Central memory CD8-positive, alpha-beta T cell (primary cell): Measurements from ENCODE around the gene ADARB2.

Experiments used
- ATAC-seq: fragments of 150-1000 bp; cut with Tn5 transposase; replicated peaks from 2 replicates; pipeline ENCODE4 v1.10.0; 2022; ENCODE audit warnings: mild to moderate bottlenecking, moderate FRiP score, moderate number of reproducible peaks; ENCODE audit not compliant: poor library complexity, severe bottlenecking; ENCODE audit errors: extremely low read depth
- DNase-seq, 2 donors: peaks; one replicate each; pipeline ENCODE4 v3.0.0; 2021; ENCODE audit warnings: low spot score in 2 of 2
- H3K27ac Mint-ChIP-seq: one replicate; pipeline ENCODE4 v1.8.0; 2022; ENCODE audit warnings: low read depth, mild to moderate bottlenecking, moderate library complexity, mixed read lengths
- H3K27me3 Mint-ChIP-seq: one replicate; pipeline ENCODE4 v1.8.0; 2022; ENCODE audit warnings: mixed read lengths
- H3K36me3 Mint-ChIP-seq: one replicate; pipeline ENCODE4 v1.8.0; 2022; ENCODE audit warnings: mild to moderate bottlenecking, moderate library complexity, mixed read lengths; ENCODE audit not compliant: insufficient read depth
- H3K4me1 Mint-ChIP-seq: one replicate; pipeline ENCODE4 v1.8.0; 2022; ENCODE audit warnings: mixed read lengths
- H3K4me3 Mint-ChIP-seq: one replicate; pipeline ENCODE4 v1.8.0; 2022; ENCODE audit warnings: mild to moderate bottlenecking, moderate library complexity, mixed read lengths
- H3K9me3 Mint-ChIP-seq: one replicate; pipeline ENCODE4 v1.8.0; 2022; ENCODE audit warnings: mixed read lengths

The ADARB2 gene

DNA sequence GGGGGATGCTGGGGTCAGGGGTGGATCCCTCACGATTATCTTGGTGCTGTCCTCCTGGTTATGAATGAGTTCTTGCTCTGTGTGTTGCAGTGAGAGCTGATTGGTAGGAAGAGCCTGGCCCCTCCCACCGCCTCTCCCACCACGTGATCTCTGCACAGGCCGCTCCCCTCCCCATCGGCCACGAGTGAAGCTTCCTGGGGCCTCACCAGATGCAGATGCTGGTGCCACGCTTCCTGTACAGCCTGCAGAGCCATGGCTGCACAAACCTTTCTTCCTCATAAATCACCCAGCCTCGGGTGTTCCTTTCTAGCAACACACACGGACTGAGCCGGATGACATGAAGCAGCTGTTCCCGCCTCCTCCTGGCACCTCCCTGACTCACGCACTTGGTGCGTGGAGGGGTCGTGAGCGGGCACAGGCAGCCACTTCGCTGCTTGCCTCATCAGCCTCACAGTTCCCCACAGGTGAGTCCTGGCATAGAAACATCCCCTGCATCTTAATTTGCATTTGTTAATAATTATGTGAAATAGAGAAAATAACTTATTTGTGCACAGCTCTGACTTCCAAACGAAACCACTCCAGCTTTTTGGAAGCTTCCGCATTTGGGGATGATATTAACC, 210.8 kb downstream of the ADARB2 start:
- H3K4me3 Mint-ChIP-seq, result no peak overlapping the region
- peaks cover 63% of the 10 kb centered on the region for H3K27me3 Mint-ChIP-seq
- H3K4me1 Mint-ChIP-seq, result peaks cover 6% of the 10 kb centered on the region
- no peaks in the 10 kb centered on the region for H3K9me3 Mint-ChIP-seq
- H3K36me3 Mint-ChIP-seq, result no peaks in the 10 kb centered on the region
- no peak for ATAC-seq
- DNase-seq, result no peak
- no peak overlapping the region for H3K27ac Mint-ChIP-seq

DNA sequence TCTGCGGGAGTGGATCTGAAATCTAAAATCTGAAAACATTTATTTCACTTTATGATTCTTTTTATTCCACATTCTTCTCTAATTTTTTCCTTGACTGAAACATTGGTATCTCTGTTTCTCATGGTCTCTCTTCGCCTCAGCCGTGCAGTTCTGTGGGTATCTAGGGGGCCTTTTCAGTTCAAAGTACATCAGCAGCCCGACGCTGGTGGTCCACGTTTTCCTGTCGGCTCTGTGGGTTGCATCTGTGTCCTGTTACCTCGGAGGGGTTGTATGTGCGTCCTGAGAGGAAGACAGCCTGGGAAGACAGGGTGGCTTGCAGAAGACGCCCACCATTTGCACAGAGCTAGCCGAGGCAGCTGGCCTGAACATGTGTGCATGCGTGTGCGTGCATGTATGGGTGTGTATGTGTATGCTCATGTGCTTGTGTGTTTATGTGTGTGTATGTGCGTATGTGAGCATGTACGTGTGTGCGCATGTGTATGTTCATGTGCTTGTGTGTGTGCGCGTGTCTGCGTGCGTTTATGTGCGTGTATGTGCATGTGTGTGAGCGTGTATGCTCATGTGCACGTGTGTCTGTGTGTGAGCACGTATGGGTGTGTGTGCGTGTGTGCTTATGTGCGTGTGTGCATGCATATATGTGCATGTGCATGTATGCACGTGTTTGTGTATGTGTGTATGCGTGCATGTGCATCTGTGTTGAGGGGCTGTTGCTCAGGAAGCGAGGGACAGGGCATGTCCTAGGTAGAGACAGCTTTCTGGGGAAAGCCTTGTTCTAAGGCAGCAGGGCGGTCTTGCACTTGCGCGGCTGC, 211.8 kb downstream of the ADARB2 start:
- no peaks in the 10 kb centered on the region for H3K9me3 Mint-ChIP-seq
- DNase-seq, result no peak
- H3K27ac Mint-ChIP-seq, result no peak overlapping the region
- peaks cover 6% of the 10 kb centered on the region for H3K4me1 Mint-ChIP-seq
- H3K27me3 Mint-ChIP-seq, result peaks cover 57% of the 10 kb centered on the region
- no peak for ATAC-seq
- H3K4me3 Mint-ChIP-seq, result no peak overlapping the region
- no peaks in the 10 kb centered on the region for H3K36me3 Mint-ChIP-seq

DNA sequence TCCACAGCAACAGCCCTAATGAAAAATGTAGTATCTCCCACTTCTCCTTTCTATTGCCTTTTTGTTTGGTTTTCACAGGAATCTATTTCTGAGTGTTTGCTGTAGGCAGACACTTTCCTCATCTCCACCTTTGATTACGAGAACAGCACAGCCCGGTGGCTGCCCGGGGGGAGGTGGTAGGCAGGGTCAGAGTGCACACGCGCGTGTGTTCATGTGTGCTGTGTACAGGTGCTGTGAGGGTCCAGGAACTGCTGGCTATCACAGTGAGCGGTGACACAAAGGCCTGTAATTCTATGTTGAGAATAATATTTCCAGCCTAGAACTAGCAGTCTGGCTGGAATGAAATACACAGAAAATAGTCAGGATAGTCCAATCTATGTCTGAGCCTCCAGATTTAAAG, 212.8 kb downstream of the ADARB2 start:
- H3K4me3 Mint-ChIP-seq, result no peak overlapping the region
- ATAC-seq (no peak), DNase-seq (no peak)
- peaks cover 47% of the 10 kb centered on the region for H3K27me3 Mint-ChIP-seq
- H3K36me3 Mint-ChIP-seq, result no peaks in the 10 kb centered on the region
- H3K27ac Mint-ChIP-seq, result no peak overlapping the region
- H3K9me3 Mint-ChIP-seq, result no peaks in the 10 kb centered on the region
- H3K4me1 Mint-ChIP-seq, result no peaks in the 10 kb centered on the region

GRCh38 chr10:1523221-1523620, 214.1 kb downstream of the ADARB2 start:
- Mint-ChIP-seq H3K27me3 (peaks cover 42% of the 10 kb centered on the region), H3K27ac (no peak overlapping the region), H3K36me3 (no peaks in the 10 kb centered on the region), H3K4me3 (no peak overlapping the region), H3K4me1 (no peaks in the 10 kb centered on the region), H3K9me3 (no peaks in the 10 kb centered on the region)
- ATAC-seq, result no peak
- no peak for DNase-seq

- no peaks in the 10 kb centered on the region for H3K36me3 Mint-ChIP-seq
- no peaks in the 10 kb centered on the region for H3K9me3 Mint-ChIP-seq
- no peak overlapping the region for H3K27ac Mint-ChIP-seq
- no peak for ATAC-seq
- no peak overlapping the region for H3K4me3 Mint-ChIP-seq
- peaks cover 37% of the 10 kb centered on the region for H3K27me3 Mint-ChIP-seq
- H3K4me1 Mint-ChIP-seq, result no peaks in the 10 kb centered on the region
- DNase-seq, result no peak
Measured at GRCh38 chr10:1522237-1522636, 215.1 kb downstream of the ADARB2 start.

DNA sequence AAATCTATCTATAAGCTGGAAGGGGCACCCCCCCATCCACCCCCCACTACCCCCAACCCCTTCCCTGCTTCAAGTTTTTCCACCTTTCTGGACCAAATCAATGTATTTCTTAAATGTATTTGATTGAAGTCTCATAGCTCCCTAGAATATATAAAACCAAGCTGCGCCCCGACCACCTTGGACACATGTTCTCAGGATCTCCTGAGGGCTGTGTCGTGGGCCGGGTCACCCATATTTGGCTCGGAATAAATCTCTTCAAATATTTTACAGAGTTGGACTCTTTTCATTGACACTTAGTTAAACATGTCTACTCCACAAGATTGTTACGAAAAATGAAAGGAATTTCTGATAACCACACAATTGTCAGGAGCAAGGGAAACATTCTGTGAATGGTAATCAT, 215.6 kb downstream of the ADARB2 start:
- Mint-ChIP-seq H3K36me3 (no peaks in the 10 kb centered on the region), H3K9me3 (no peaks in the 10 kb centered on the region), H3K4me3 (no peak overlapping the region), H3K4me1 (no peaks in the 10 kb centered on the region), H3K27me3 (peaks cover 37% of the 10 kb centered on the region), H3K27ac (no peak overlapping the region)
- no peak for ATAC-seq
- no peak for DNase-seq

DNA sequence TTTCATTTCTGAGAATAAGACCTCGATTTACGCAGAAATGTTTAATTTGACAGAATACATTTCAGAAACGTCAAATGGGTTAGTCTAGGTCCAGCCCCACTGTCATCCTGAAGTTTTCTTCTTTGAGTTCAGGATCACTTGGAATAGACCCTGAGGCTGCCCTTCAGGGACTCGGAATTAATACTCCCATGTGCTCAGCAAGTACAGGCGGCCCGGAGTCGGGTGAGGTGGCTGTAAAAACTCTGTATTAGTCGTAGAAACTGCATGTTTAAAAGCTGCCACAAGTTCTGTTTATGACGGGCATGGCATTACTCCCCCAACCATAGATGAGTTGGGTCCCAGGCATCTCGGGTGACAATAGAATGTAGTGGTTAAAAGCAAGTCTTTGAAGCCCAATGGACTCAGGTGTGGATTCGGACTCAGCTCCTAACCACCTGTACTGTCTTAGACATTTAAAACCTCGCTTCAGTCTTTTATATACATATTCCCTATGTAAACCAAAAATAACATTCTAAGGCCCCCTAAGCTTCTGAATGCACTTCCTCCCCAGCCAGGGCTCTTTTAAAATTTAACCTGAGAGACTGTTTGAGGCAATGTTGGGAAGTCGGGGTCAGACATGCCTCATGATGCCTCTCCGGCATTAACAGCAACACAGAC, 216.3 kb downstream of the ADARB2 start:
- ATAC-seq (no peak), DNase-seq (no peak)
- no peaks in the 10 kb centered on the region for H3K9me3 Mint-ChIP-seq
- peaks cover 36% of the 10 kb centered on the region for H3K27me3 Mint-ChIP-seq
- no peak overlapping the region for H3K27ac Mint-ChIP-seq
- H3K4me1 Mint-ChIP-seq, result no peaks in the 10 kb centered on the region
- H3K36me3 Mint-ChIP-seq, result no peaks in the 10 kb centered on the region
- H3K4me3 Mint-ChIP-seq, result no peak overlapping the region

DNA sequence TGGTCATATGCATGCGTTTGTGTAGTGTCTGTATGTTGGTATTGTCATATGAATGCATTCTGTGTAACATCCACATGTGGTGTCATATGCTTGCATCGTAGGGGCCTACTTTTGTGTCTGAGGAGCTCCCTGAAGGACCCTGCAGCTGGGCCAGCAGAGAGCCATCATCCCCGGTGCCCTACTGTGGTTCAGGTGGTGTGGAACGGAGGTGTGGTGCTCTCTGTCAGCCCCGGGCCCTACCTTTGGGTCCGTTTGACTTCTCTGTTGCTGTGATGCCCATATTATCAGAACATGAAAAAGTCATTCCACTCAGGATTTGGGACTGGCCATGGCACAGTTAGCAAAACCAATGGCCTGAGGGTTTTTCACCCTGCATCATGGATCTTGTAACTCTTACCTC, 217.9 kb downstream of the ADARB2 start:
- no peak overlapping the region for H3K4me3 Mint-ChIP-seq
- no peak overlapping the region for H3K27ac Mint-ChIP-seq
- H3K27me3 Mint-ChIP-seq, result peaks cover 43% of the 10 kb centered on the region
- no peak for ATAC-seq
- H3K36me3 Mint-ChIP-seq, result no peaks in the 10 kb centered on the region
- DNase-seq, result no peak
- H3K4me1 Mint-ChIP-seq, result no peaks in the 10 kb centered on the region
- H3K9me3 Mint-ChIP-seq, result no peaks in the 10 kb centered on the region

DNA sequence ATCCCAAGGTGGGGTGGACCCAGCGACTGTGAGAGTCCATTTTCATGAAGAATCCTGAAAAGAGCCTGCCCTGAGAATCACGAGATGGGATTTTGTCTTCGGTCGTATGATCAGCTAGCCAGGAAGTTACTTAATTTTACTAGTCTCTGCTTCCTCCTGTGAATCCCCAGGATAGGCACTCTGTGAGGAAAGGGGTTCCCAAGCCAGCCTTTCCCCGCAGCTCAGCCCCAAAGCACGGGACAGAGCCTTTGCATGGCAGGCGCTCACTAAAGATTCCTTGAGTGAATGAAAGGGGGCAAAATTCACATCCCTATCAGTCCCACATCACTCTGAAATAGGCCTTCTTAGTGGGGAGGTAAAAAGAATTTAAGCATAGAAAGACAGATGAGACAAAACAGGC, 219.6 kb downstream of the ADARB2 start:
- no peak for ATAC-seq
- H3K4me1 Mint-ChIP-seq, result no peaks in the 10 kb centered on the region
- H3K27me3 Mint-ChIP-seq, result peaks cover 29% of the 10 kb centered on the region
- no peaks in the 10 kb centered on the region for H3K9me3 Mint-ChIP-seq
- no peak for DNase-seq
- H3K36me3 Mint-ChIP-seq, result no peaks in the 10 kb centered on the region
- H3K27ac Mint-ChIP-seq, result no peak overlapping the region
- no peak overlapping the region for H3K4me3 Mint-ChIP-seq

- ATAC-seq (no peak), DNase-seq (no peak)
- Mint-ChIP-seq H3K4me1 (no peaks in the 10 kb centered on the region), H3K27ac (no peak overlapping the region), H3K4me3 (no peak overlapping the region), H3K27me3 (peaks cover 21% of the 10 kb centered on the region), H3K9me3 (no peaks in the 10 kb centered on the region), H3K36me3 (no peaks in the 10 kb centered on the region)
Measured at GRCh38 chr10:1516492-1517165, 220.7 kb downstream of the ADARB2 start.

GRCh38 chr10:1515780-1516491, 221.4 kb downstream of the ADARB2 start:
- Mint-ChIP-seq H3K27me3 (peaks cover 28% of the 10 kb centered on the region), H3K27ac (no peak overlapping the region), H3K4me1 (no peaks in the 10 kb centered on the region), H3K36me3 (no peaks in the 10 kb centered on the region), H3K4me3 (no peak overlapping the region), H3K9me3 (no peaks in the 10 kb centered on the region)
- ATAC-seq, result no peak
- no peak for DNase-seq

- H3K4me3 Mint-ChIP-seq, result no peak overlapping the region
- H3K4me1 Mint-ChIP-seq, result no peaks in the 10 kb centered on the region
Measured at GRCh38 chr10:1515121-1515779, 222.1 kb downstream of the ADARB2 start.

More at GRCh38 chr10:1515121-1515779, 222.1 kb downstream of the ADARB2 start:
- no peaks in the 10 kb centered on the region for H3K9me3 Mint-ChIP-seq
- H3K36me3 Mint-ChIP-seq, result no peaks in the 10 kb centered on the region
- no peak overlapping the region for H3K27ac Mint-ChIP-seq
- DNase-seq (no peak), ATAC-seq (no peak)
- H3K27me3 Mint-ChIP-seq, result peaks cover 33% of the 10 kb centered on the region
